GM19035 (cell line): ENCODE measurements around the gene SYT7.
"Not testable (repeated sequence)": the region's sequence is repeated elsewhere in the genome, so short reads cannot be mapped to it uniquely, and the experiment has no call there.

Source experiments
- ATAC-seq: cut with Tn5 transposase; IDR thresholded peaks from one replicate; pipeline ENCODE4 v1.9.1; 2021; ENCODE audit not compliant: unreplicated experiment

Gene SYT7

GRCh38 chr11:61481806-61482205 is 99.1 kb downstream of the SYT7 start:
- no peak for ATAC-seq

DNA sequence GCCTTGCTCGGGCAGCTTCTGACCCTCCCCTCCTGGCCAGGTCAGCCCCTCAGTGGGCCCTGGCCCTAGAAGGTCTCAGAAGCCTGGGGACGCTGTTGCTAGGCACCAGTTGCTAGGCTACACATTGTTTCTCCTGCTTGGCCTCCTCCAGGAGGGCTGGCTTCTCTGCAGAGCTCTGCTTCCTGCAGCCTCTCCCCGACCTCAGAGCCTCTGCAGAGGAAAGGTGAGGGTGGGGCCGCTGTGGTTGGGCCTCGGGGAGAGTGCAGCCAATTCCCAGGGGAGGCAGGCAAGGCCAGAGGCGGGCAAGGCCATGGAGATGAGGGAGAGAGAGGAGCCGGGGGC is 99.9 kb downstream of the SYT7 start:
- no peak for ATAC-seq

DNA sequence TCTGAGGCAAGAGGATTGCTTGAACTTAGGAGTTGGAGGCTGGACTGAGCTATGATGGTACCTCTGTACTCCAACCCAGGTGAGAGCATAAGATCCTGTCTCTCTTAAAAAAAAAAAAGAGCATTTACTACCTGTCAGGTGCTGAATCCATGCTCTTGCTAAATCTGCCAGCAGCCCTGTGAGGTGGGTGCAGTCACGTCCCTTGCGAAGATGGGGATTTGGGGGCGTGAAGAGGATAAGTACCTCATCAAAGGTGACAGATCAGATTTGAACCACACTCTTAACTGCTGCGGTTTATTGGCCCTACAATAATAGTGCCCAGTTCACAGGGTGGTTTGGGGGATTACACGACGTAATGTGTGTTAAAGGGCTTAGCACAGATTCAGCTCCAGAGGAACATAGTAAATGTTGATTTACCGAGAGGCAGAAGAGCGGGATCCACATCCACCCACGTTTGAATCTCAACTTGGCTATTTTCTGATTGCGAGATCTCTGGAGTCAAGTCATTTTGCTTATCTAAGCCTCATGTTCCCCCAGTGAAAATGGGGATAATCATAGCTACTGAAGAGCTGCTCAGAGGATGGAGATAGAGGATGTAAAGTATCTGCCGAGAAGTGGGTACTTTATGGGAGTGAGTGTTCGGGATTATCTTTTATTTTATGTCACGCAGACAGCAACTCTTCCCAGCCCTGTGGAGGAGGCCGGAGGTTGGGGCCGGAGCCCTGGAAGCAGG is 100.4 kb downstream of the SYT7 start:
- no peak for ATAC-seq

GRCh38 chr11:61479360-61480058 is 101.4 kb downstream of the SYT7 start:
- ATAC-seq = not testable (repeated sequence)

DNA sequence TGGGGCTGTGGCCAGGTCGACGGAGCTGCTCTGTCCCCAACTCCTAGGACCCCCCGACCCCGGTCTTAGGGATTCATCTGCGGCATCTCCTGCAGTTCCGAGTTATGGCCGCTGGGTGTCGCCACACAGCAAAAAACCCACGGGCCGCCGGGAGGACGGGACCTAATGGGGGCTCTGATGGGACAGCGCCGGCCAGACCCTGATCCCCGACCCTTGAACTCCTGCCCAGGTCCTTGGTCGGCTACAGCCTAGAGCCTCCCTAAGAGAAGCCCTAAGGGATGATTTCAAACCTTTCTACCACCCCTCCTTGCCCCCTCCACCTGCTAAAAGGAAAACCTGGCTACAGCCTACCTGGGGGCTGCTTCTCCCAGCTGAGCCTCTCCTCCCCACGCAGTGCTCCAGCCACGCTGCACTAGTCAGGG is 103.1 kb downstream of the SYT7 start:
- no peak for ATAC-seq

- no peak for ATAC-seq
Measured at GRCh38 chr11:61477126-61477525, 103.8 kb downstream of the SYT7 start.

GRCh38 chr11:61476371-61476770 is 104.5 kb downstream of the SYT7 start:
- no peak for ATAC-seq

- no peak for ATAC-seq
Measured at GRCh38 chr11:61475433-61475832, 105.4 kb downstream of the SYT7 start.

- ATAC-seq = no peak
Measured at GRCh38 chr11:61474013-61474643, 106.7 kb downstream of the SYT7 start.

DNA sequence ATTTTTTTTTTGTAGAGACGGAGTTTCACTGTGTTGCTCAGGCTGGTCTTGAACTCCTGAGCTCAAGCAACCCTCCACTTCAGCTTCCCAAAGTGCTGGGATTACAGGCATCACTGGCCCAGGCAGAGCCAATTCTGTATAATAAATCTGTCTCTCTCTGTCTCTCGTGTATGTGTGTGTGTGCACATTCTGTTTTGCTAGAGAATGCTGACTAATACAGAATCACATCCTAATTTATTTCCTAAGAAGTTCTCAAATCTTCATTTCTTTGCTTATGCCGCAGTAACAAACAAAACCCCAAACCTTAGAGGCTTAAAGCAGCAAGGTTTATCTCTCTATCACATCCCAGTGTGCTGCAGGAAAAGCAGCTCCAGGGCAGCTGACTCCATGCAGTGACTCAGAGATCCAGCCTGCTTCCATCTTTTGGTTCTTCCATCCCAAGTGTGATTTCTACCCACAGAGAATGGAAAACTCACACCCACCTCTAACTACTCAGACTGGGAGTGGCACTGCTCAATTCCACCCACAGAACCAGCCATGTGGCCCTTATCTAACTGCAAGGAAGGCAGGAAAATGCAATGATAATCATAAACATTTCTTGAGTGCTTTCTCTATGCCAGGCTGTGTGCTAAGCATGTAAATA is 107.4 kb downstream of the SYT7 start:
- ATAC-seq = no peak

- no peak for ATAC-seq
Measured at GRCh38 chr11:61472868-61473267, 108.0 kb downstream of the SYT7 start.

GRCh38 chr11:61472282-61472681 is 108.6 kb downstream of the SYT7 start:
- no peak for ATAC-seq

- no peak for ATAC-seq
Measured at GRCh38 chr11:61468002-61468401, 112.9 kb downstream of the SYT7 start.

GRCh38 chr11:61467602-61468001 is 113.3 kb downstream of the SYT7 start:
- ATAC-seq = not testable (repeated sequence)
